Tibial nerve (tissue), 3 donors: ENCODE results near the gene DDX47.
"Not testable (repeated sequence)": the region's sequence is repeated elsewhere in the genome, so short reads cannot be mapped to it uniquely, and the experiment has no call there.

Experiments
- CTCF ChIP-seq, 5 experiments: fragments of 200-600 bp in 3 of 5; fragments of 450-650 bp in 2 of 5; sonication (generic) in 3 of 5; IDR thresholded peaks; one replicate each; pipeline ENCODE4 v1.5.1; 2016 to 2019; ENCODE audit warnings: antibody characterized with exemption in 5 of 5, mild to moderate bottlenecking in 3 of 5, moderate library complexity in 2 of 5
- POLR2A ChIP-seq, 2 donors: fragments of 450-650 bp; IDR thresholded peaks; one replicate each; pipeline ENCODE4 v1.6.1; 2017; ENCODE audit warnings: antibody characterized with exemption in 2 of 2, mild to moderate bottlenecking in 2 of 2, moderate library complexity in 2 of 2

GRCh38 chr12:12839439-12839838, 26.3 kb downstream of the DDX47 start:
- not testable (repeated sequence) for TF ChIP-seq CTCF, POLR2A (IDR thresholded peaks at IDR 0.05)
